HEK293 (cell line): Measurements from ENCODE around the gene FLT3LG.

ENCODE experiments used
- GLI2 ChIP-seq: fragments of 450-650 bp; formaldehyde crosslinking; IDR thresholded peaks from 2 replicates; pipeline ENCODE4; 2017; ENCODE audit warnings: missing biosample characterization, missing genetic modification characterization, low read depth, borderline replicate concordance
- OVOL3 ChIP-seq: fragments of 450-650 bp; formaldehyde crosslinking; IDR thresholded peaks from 2 replicates; pipeline ENCODE4 v1.5.1; 2016; ENCODE audit warnings: missing biosample characterization, missing genetic modification characterization
- REPIN1 ChIP-seq: fragments of 450-650 bp; formaldehyde crosslinking; IDR thresholded peaks from 2 replicates; pipeline ENCODE4 v1.5.1; 2017; ENCODE audit warnings: missing biosample characterization, missing genetic modification characterization, low read depth
- SP2 ChIP-seq: fragments of 450-650 bp; formaldehyde crosslinking; IDR thresholded peaks from 2 replicates; pipeline ENCODE4 v1.5.1; 2016; ENCODE audit warnings: missing biosample characterization, missing genetic modification characterization
- SP3 ChIP-seq: fragments of 450-650 bp; formaldehyde crosslinking; IDR thresholded peaks from 2 replicates; pipeline ENCODE4 v1.5.1; 2016; ENCODE audit warnings: missing biosample characterization, missing genetic modification characterization
- ZNF155 ChIP-seq: fragments of 450-650 bp; formaldehyde crosslinking; IDR thresholded peaks from 2 replicates; pipeline ENCODE4 v1.5.1; 2016; ENCODE audit warnings: missing biosample characterization, missing genetic modification characterization
- ZNF157 ChIP-seq: fragments of 450-650 bp; formaldehyde crosslinking; IDR thresholded peaks from 2 replicates; pipeline ENCODE4 v1.5.1; 2016; ENCODE audit warnings: missing biosample characterization, missing genetic modification characterization
- ZNF16 ChIP-seq: fragments of 450-650 bp; formaldehyde crosslinking; IDR thresholded peaks from 2 replicates; pipeline ENCODE4 v1.5.1; 2016; ENCODE audit warnings: low read depth, missing biosample characterization, missing genetic modification characterization
- ZNF221 ChIP-seq: fragments of 450-650 bp; formaldehyde crosslinking; IDR thresholded peaks from 2 replicates; pipeline ENCODE4 v1.5.1; 2017; ENCODE audit warnings: missing biosample characterization, missing genetic modification characterization, borderline replicate concordance
- ZNF266 ChIP-seq: fragments of 450-650 bp; formaldehyde crosslinking; IDR thresholded peaks from 2 replicates; pipeline ENCODE4 v1.5.1; 2016; ENCODE audit warnings: missing biosample characterization, missing genetic modification characterization, low read depth
- ZNF341 ChIP-seq: fragments of 450-650 bp; formaldehyde crosslinking; IDR thresholded peaks from 2 replicates; pipeline ENCODE4; 2016; ENCODE audit warnings: low read depth, missing biosample characterization, missing genetic modification characterization
- ZNF391 ChIP-seq: fragments of 450-650 bp; formaldehyde crosslinking; IDR thresholded peaks from 2 replicates; pipeline ENCODE4 v1.5.1; 2016; ENCODE audit warnings: low read depth, missing biosample characterization, missing genetic modification characterization, borderline replicate concordance
- ZNF585B ChIP-seq: fragments of 450-650 bp; formaldehyde crosslinking; IDR thresholded peaks from 2 replicates; pipeline ENCODE4 v1.5.1; 2016; ENCODE audit warnings: missing biosample characterization, missing genetic modification characterization
- ZNF76 ChIP-seq: fragments of 450-650 bp; formaldehyde crosslinking; IDR thresholded peaks from 2 replicates; pipeline ENCODE4; 2016; ENCODE audit warnings: low read depth, missing biosample characterization, missing genetic modification characterization, borderline replicate concordance
- ZNF791 ChIP-seq: fragments of 450-650 bp; formaldehyde crosslinking; IDR thresholded peaks from 2 replicates; pipeline ENCODE4 v1.5.1; 2016; ENCODE audit warnings: missing biosample characterization, missing genetic modification characterization
- TF ChIP-seq, protein P1 (sequence below): IDR thresholded peaks from 2 replicates; pipeline ENCODE4 v1.6.1; 2011; ENCODE audit warnings: mild to moderate bottlenecking, low read depth, low read length, borderline replicate concordance
- TF ChIP-seq, protein P2 (sequence below): fragments of 450-650 bp; formaldehyde crosslinking; IDR thresholded peaks from 2 replicates; pipeline ENCODE4 v1.5.1; 2016; ENCODE audit warnings: missing biosample characterization, missing genetic modification characterization, borderline replicate concordance
- TF ChIP-seq, protein P3 (sequence below): fragments of 450-650 bp; formaldehyde crosslinking; IDR thresholded peaks from 2 replicates; pipeline ENCODE4 v1.5.1; 2017; ENCODE audit warnings: missing biosample characterization, missing genetic modification characterization
- TF ChIP-seq, protein P4 (sequence below): fragments of 450-650 bp; formaldehyde crosslinking; IDR thresholded peaks from 2 replicates; pipeline ENCODE4 v1.5.1; 2017; ENCODE audit warnings: missing biosample characterization, missing genetic modification characterization
- TF ChIP-seq, protein P5 (sequence below): fragments of 450-650 bp; formaldehyde crosslinking; IDR thresholded peaks from 2 replicates; pipeline ENCODE4 v1.5.1; 2017; ENCODE audit warnings: missing biosample characterization, missing genetic modification characterization
- TF ChIP-seq, protein P6 (sequence below): fragments of 450-650 bp; formaldehyde crosslinking; IDR thresholded peaks from 2 replicates; pipeline ENCODE4 v1.5.1; 2016; ENCODE audit warnings: missing biosample characterization, missing genetic modification characterization

FLT3LG gene

DNA sequence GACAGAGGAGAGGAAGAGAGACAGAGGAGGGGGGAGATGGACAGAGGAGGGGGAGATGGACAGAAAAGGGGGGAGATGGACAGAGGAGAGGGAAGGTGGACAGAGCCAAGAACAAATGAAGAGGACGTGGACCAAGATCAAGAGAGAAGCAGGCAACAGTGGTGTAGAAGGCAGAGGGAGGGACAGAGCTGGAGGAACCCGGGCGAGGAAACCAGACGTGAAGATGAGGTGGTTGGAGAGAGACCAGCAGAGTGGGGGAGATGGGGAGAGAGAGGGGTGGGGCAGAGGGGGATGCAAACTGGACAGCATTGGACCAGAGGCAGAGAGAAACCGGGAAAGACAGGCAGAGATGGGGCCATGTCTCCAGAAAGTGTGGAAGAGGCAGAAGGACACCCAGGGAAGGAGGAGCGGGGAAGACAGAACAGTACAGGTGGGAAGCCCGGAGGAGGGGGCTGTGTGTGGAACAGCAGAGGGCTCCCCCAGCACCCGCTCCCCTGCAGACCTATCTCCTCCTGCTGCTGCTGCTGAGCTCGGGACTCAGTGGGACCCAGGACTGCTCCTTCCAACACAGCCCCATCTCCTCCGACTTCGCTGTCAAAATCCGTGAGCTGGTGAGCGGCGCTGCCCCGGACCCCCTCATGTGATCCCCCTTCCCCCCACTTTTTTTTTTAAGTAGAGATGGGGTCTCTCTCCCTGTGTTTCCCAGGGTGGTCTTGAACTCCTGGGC is 1.3 kb downstream of the FLT3LG start (continued):
- TF ChIP-seq ZNF221 (no peak), ZNF16 (tag by site-specific recombination) (no peak), ZNF791 (no peak), OVOL3 (tag by site-specific recombination) (no peak), ZNF157 (tag by site-specific recombination) (no peak), ZNF585B (tag by site-specific recombination) (no peak), SP2 (tag by site-specific recombination) (no peak; the same call in 1 of the 2 replicates), ZNF76 (no peak), SP3 (tag by site-specific recombination) (no peak), ZNF391 (tag by site-specific recombination) (no peak), GLI2 (tag by site-specific recombination) (no peak), ZNF155 (tag by site-specific recombination) (no peak), REPIN1 (tag by site-specific recombination) (no peak), ZNF341 (tag by site-specific recombination) (peak; percentile 22; the same call in 1 of the 2 replicates), ZNF266 (tag by site-specific recombination) (no peak)
- TF ChIP-seq, protein P1, sequence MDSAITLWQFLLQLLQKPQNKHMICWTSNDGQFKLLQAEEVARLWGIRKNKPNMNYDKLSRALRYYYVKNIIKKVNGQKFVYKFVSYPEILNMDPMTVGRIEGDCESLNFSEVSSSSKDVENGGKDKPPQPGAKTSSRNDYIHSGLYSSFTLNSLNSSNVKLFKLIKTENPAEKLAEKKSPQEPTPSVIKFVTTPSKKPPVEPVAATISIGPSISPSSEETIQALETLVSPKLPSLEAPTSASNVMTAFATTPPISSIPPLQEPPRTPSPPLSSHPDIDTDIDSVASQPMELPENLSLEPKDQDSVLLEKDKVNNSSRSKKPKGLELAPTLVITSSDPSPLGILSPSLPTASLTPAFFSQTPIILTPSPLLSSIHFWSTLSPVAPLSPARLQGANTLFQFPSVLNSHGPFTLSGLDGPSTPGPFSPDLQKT: no peak
- TF ChIP-seq, protein P2, sequence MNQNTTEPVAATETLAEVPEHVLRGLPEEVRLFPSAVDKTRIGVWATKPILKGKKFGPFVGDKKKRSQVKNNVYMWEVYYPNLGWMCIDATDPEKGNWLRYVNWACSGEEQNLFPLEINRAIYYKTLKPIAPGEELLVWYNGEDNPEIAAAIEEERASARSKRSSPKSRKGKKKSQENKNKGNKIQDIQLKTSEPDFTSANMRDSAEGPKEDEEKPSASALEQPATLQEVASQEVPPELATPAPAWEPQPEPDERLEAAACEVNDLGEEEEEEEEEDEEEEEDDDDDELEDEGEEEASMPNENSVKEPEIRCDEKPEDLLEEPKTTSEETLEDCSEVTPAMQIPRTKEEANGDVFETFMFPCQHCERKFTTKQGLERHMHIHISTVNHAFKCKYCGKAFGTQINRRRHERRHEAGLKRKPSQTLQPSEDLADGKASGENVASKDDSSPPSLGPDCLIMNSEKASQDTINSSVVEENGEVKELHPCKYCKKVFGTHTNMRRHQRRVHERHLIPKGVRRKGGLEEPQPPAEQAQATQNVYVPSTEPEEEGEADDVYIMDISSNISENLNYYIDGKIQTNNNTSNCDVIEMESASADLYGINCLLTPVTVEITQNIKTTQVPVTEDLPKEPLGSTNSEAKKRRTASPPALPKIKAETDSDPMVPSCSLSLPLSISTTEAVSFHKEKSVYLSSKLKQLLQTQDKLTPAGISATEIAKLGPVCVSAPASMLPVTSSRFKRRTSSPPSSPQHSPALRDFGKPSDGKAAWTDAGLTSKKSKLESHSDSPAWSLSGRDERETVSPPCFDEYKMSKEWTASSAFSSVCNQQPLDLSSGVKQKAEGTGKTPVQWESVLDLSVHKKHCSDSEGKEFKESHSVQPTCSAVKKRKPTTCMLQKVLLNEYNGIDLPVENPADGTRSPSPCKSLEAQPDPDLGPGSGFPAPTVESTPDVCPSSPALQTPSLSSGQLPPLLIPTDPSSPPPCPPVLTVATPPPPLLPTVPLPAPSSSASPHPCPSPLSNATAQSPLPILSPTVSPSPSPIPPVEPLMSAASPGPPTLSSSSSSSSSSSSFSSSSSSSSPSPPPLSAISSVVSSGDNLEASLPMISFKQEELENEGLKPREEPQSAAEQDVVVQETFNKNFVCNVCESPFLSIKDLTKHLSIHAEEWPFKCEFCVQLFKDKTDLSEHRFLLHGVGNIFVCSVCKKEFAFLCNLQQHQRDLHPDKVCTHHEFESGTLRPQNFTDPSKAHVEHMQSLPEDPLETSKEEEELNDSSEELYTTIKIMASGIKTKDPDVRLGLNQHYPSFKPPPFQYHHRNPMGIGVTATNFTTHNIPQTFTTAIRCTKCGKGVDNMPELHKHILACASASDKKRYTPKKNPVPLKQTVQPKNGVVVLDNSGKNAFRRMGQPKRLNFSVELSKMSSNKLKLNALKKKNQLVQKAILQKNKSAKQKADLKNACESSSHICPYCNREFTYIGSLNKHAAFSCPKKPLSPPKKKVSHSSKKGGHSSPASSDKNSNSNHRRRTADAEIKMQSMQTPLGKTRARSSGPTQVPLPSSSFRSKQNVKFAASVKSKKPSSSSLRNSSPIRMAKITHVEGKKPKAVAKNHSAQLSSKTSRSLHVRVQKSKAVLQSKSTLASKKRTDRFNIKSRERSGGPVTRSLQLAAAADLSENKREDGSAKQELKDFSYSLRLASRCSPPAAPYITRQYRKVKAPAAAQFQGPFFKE: no peak
- TF ChIP-seq, protein P3, sequence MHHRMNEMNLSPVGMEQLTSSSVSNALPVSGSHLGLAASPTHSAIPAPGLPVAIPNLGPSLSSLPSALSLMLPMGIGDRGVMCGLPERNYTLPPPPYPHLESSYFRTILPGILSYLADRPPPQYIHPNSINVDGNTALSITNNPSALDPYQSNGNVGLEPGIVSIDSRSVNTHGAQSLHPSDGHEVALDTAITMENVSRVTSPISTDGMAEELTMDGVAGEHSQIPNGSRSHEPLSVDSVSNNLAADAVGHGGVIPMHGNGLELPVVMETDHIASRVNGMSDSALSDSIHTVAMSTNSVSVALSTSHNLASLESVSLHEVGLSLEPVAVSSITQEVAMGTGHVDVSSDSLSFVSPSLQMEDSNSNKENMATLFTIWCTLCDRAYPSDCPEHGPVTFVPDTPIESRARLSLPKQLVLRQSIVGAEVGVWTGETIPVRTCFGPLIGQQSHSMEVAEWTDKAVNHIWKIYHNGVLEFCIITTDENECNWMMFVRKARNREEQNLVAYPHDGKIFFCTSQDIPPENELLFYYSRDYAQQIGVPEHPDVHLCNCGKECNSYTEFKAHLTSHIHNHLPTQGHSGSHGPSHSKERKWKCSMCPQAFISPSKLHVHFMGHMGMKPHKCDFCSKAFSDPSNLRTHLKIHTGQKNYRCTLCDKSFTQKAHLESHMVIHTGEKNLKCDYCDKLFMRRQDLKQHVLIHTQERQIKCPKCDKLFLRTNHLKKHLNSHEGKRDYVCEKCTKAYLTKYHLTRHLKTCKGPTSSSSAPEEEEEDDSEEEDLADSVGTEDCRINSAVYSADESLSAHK (tag by site-specific recombination): no peak
- TF ChIP-seq, protein P4, sequence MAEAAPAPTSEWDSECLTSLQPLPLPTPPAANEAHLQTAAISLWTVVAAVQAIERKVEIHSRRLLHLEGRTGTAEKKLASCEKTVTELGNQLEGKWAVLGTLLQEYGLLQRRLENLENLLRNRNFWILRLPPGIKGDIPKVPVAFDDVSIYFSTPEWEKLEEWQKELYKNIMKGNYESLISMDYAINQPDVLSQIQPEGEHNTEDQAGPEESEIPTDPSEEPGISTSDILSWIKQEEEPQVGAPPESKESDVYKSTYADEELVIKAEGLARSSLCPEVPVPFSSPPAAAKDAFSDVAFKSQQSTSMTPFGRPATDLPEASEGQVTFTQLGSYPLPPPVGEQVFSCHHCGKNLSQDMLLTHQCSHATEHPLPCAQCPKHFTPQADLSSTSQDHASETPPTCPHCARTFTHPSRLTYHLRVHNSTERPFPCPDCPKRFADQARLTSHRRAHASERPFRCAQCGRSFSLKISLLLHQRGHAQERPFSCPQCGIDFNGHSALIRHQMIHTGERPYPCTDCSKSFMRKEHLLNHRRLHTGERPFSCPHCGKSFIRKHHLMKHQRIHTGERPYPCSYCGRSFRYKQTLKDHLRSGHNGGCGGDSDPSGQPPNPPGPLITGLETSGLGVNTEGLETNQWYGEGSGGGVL (tag by site-specific recombination): peak; percentile 44; the same call in 1 of the 2 replicates
- TF ChIP-seq, protein P5, sequence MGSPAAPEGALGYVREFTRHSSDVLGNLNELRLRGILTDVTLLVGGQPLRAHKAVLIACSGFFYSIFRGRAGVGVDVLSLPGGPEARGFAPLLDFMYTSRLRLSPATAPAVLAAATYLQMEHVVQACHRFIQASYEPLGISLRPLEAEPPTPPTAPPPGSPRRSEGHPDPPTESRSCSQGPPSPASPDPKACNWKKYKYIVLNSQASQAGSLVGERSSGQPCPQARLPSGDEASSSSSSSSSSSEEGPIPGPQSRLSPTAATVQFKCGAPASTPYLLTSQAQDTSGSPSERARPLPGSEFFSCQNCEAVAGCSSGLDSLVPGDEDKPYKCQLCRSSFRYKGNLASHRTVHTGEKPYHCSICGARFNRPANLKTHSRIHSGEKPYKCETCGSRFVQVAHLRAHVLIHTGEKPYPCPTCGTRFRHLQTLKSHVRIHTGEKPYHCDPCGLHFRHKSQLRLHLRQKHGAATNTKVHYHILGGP: no peak
- TF ChIP-seq, protein P6, sequence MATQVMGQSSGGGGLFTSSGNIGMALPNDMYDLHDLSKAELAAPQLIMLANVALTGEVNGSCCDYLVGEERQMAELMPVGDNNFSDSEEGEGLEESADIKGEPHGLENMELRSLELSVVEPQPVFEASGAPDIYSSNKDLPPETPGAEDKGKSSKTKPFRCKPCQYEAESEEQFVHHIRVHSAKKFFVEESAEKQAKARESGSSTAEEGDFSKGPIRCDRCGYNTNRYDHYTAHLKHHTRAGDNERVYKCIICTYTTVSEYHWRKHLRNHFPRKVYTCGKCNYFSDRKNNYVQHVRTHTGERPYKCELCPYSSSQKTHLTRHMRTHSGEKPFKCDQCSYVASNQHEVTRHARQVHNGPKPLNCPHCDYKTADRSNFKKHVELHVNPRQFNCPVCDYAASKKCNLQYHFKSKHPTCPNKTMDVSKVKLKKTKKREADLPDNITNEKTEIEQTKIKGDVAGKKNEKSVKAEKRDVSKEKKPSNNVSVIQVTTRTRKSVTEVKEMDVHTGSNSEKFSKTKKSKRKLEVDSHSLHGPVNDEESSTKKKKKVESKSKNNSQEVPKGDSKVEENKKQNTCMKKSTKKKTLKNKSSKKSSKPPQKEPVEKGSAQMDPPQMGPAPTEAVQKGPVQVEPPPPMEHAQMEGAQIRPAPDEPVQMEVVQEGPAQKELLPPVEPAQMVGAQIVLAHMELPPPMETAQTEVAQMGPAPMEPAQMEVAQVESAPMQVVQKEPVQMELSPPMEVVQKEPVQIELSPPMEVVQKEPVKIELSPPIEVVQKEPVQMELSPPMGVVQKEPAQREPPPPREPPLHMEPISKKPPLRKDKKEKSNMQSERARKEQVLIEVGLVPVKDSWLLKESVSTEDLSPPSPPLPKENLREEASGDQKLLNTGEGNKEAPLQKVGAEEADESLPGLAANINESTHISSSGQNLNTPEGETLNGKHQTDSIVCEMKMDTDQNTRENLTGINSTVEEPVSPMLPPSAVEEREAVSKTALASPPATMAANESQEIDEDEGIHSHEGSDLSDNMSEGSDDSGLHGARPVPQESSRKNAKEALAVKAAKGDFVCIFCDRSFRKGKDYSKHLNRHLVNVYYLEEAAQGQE (tag by site-specific recombination): no peak
